Osteoblast (primary cell): ENCODE measurements around the gene MROH7. TPM values are rescaled to one million over a fixed set of nuclear protein-coding genes. Genes with fewer than 3 reads are reported as not detected.

Experiments used
- DNase-seq: peaks from one replicate; pipeline ENCODE4 v3.0.0; 2011; ENCODE audit warnings: low spot score, mixed read lengths; ENCODE audit not compliant: insufficient read length; ENCODE audit errors: missing footprints
- H2AFZ ChIP-seq: 2 replicates; pipeline ENCODE4 v1.6.0; 2011; ENCODE audit warnings: mild to moderate bottlenecking, low read length
- H3K27ac ChIP-seq: 2 replicates; pipeline ENCODE4 v1.5.1; 2011; ENCODE audit warnings: mild to moderate bottlenecking, low read depth, low read length, moderate library complexity
- H3K27me3 ChIP-seq: 2 replicates; pipeline ENCODE4 v1.6.0; 2012; ENCODE audit warnings: mild to moderate bottlenecking, control low read depth, inconsistent platforms, low read length, moderate library complexity; ENCODE audit not compliant: insufficient read depth
- H3K36me3 ChIP-seq: 2 replicates; pipeline ENCODE4 v1.5.1; 2011; ENCODE audit warnings: mild to moderate bottlenecking, low read length, control low read depth, moderate library complexity; ENCODE audit not compliant: insufficient read depth
- H3K4me1 ChIP-seq: 2 replicates; pipeline ENCODE4 v1.5.1; 2011; ENCODE audit warnings: mild to moderate bottlenecking, low read length, control low read depth, moderate library complexity; ENCODE audit not compliant: insufficient read depth
- H3K4me2 ChIP-seq: 2 replicates; pipeline ENCODE4 v1.6.0; 2011; ENCODE audit warnings: mild to moderate bottlenecking, low read length; ENCODE audit not compliant: insufficient read depth
- H3K4me3 ChIP-seq: fragments of 200-600 bp; sonication (generic); 3 replicates; pipeline ENCODE4 v1.5.1; 2012; ENCODE audit warnings: mild to moderate bottlenecking, low read length, inconsistent platforms; ENCODE audit not compliant: insufficient read depth
- H3K79me2 ChIP-seq: 2 replicates; pipeline ENCODE4 v1.6.0; 2012; ENCODE audit warnings: mild to moderate bottlenecking, low read length, control low read depth, inconsistent platforms; ENCODE audit not compliant: insufficient read depth
- H3K9me3 ChIP-seq: 2 replicates; pipeline ENCODE4 v1.5.1; 2011; ENCODE audit warnings: low read depth, low read length, control low read depth
- H4K20me1 ChIP-seq: 2 replicates; pipeline ENCODE4 v1.6.0; 2012; ENCODE audit warnings: mild to moderate bottlenecking, low read length, control low read depth; ENCODE audit not compliant: insufficient read depth
- CTCF ChIP-seq: IDR thresholded peaks from 2 replicates; pipeline ENCODE4 v1.5.1; 2011; ENCODE audit warnings: mild to moderate bottlenecking, low read depth, low read length, moderate library complexity; ENCODE audit errors: extremely low read depth
- total RNA-seq: library from RNA; depleted of rRNA; stranded (reverse); fragments of >200 nt; gene quantifications from 2 replicates; pipeline ENCODE4 v1.2.3, GENCODE V29; 2012

MROH7 gene
- total RNA-seq, 1 donor = 0.36 TPM

GRCh38 chr1:54681358-54681757 lies 39.8 kb downstream of the MROH7 start:
- Histone ChIP-seq H4K20me1 (no peaks in the 10 kb centered on the region), H3K4me2 (no peak overlapping the region), H3K27me3 (peaks cover 24% of the 10 kb centered on the region), H3K4me1 (no peaks in the 10 kb centered on the region), H3K9me3 (no peaks in the 10 kb centered on the region), H2AFZ (no peak overlapping the region), H3K27ac (no peak overlapping the region), H3K4me3 (no peak overlapping the region), H3K36me3 (no peaks in the 10 kb centered on the region), H3K79me2 (no peaks in the 10 kb centered on the region)
- TF ChIP-seq CTCF = no peak
- no peak for DNase-seq

- no peaks in the 10 kb centered on the region for H3K36me3 ChIP-seq
- no peaks in the 10 kb centered on the region for H3K4me1 ChIP-seq
- H3K4me2 ChIP-seq = no peak overlapping the region
- no peak for DNase-seq
- no peaks in the 10 kb centered on the region for H3K9me3 ChIP-seq
- TF ChIP-seq CTCF = no peak
- H3K27me3 ChIP-seq = peaks cover 13% of the 10 kb centered on the region
- H3K79me2 ChIP-seq = no peaks in the 10 kb centered on the region
- no peak overlapping the region for H2AFZ ChIP-seq
- no peak overlapping the region for H3K27ac ChIP-seq
- H4K20me1 ChIP-seq = no peaks in the 10 kb centered on the region
- no peak overlapping the region for H3K4me3 ChIP-seq
These were observed 41.9 kb downstream of the MROH7 start for GRCh38 chr1:54683453-54683852.

GRCh38 chr1:54685335-54685905 lies 43.8 kb downstream of the MROH7 start:
- Histone ChIP-seq H2AFZ (no peak overlapping the region), H3K36me3 (no peaks in the 10 kb centered on the region), H3K79me2 (no peaks in the 10 kb centered on the region), H4K20me1 (no peaks in the 10 kb centered on the region), H3K4me3 (no peak overlapping the region), H3K4me1 (no peaks in the 10 kb centered on the region), H3K9me3 (no peaks in the 10 kb centered on the region), H3K27me3 (peaks cover 7% of the 10 kb centered on the region), H3K27ac (no peak overlapping the region), H3K4me2 (no peak overlapping the region)
- DNase-seq = no peak
- no peak for TF ChIP-seq CTCF

- H3K4me1 ChIP-seq = no peaks in the 10 kb centered on the region
These were observed 44.6 kb downstream of the MROH7 start for GRCh38 chr1:54686155-54686554.

More at GRCh38 chr1:54686155-54686554, 44.6 kb downstream of the MROH7 start:
- peaks cover 5% of the 10 kb centered on the region for H3K27me3 ChIP-seq
- no peak for DNase-seq
- no peak overlapping the region for H3K4me2 ChIP-seq
- H3K9me3 ChIP-seq = no peaks in the 10 kb centered on the region
- no peak overlapping the region for H2AFZ ChIP-seq
- H3K4me3 ChIP-seq = no peak overlapping the region
- H3K27ac ChIP-seq = no peak overlapping the region
- no peaks in the 10 kb centered on the region for H4K20me1 ChIP-seq
- no peaks in the 10 kb centered on the region for H3K36me3 ChIP-seq
- no peaks in the 10 kb centered on the region for H3K79me2 ChIP-seq
- TF ChIP-seq CTCF = no peak
